ENCODE measurements around the gene FRMPD3. TPM values are rescaled to one million over a fixed set of nuclear protein-coding genes. Genes with fewer than 3 reads are reported as not detected.
A peak's percentile ranks its signal among the peaks of the same experiment; 100 is the strongest.

The FRMPD3 gene
- total and polyA plus RNA-seq, 2 experiments from 2014 or later: 0.11 to 1.4 TPM

DNA sequence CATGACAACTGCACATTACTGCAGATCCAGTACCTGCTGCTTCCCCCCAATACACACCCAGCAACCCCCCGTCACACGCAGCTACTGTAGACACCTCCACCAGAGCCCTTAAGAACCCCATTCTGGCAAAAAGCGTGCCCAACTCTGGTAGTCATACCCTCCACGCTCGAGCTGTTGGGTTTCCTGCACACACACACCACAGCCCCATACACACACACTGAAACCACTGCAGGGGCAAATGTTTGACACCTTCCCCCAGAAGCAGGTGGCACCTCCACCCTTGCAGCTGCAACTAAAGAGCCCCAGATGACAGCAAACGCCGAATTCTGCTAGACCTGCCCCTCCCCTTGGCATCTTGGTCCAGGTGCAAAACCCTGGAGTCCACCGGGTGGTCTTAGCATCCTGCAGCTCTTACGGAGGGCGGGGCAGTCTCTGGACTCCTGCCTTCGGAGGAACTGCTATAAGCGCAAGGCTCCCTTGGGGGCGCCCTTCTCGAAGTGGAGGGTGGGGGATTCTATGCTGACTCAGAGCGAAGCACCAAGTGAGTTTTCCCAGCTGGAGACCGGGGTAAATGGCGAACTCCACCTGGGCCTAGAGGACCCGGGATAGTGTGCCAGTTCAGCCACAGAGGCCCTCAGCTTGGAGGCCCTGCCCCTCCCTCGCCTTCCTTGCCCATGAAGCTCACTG is 1.5 kb downstream of the FRMPD3 start:
- H3K27me3 ChIP-seq (ENCODE audit: insufficient read depth): peaks cover 29% of the 10 kb centered on the region
- H3K27ac ChIP-seq (ENCODE audit: low read depth): no peak overlapping the region
- peaks cover 11% of the 10 kb centered on the region; the same call in 1 of the 2 replicates for H3K4me1 ChIP-seq (ENCODE audit: insufficient read depth)
- Mint-ChIP-seq H3K4me1 (peaks cover 33% of the 10 kb centered on the region), H3K27ac (no peak overlapping the region), H3K9me3 (no peaks in the 10 kb centered on the region), H3K27me3 (ENCODE audit: insufficient read depth, low read depth, poor library complexity) (peaks cover 18% of the 10 kb centered on the region), H3K36me3 (ENCODE audit: low read depth) (no peaks in the 10 kb centered on the region), H3K4me3 (peak overlapping the region; percentile 77)
- H3K9me2 ChIP-seq (ENCODE audit: insufficient read depth): no peaks in the 10 kb centered on the region
- H4K20me1 ChIP-seq (replicated peaks; ENCODE audit: insufficient read depth): no peaks in the 10 kb centered on the region
- H3K79me2 ChIP-seq (replicated peaks; ENCODE audit: insufficient read depth): no peaks in the 10 kb centered on the region
- no peaks in the 10 kb centered on the region for H3F3A ChIP-seq (replicated peaks; ENCODE audit: low read depth)
- ATAC-seq (peak; percentile 70), DNase-seq (ENCODE audit: low spot score) (peak; percentile 85)
- no peak for TF ChIP-seq NANOG (IDR thresholded peaks at IDR 0.05; ENCODE audit: borderline replicate concordance)
- TF ChIP-seq, protein P1, sequence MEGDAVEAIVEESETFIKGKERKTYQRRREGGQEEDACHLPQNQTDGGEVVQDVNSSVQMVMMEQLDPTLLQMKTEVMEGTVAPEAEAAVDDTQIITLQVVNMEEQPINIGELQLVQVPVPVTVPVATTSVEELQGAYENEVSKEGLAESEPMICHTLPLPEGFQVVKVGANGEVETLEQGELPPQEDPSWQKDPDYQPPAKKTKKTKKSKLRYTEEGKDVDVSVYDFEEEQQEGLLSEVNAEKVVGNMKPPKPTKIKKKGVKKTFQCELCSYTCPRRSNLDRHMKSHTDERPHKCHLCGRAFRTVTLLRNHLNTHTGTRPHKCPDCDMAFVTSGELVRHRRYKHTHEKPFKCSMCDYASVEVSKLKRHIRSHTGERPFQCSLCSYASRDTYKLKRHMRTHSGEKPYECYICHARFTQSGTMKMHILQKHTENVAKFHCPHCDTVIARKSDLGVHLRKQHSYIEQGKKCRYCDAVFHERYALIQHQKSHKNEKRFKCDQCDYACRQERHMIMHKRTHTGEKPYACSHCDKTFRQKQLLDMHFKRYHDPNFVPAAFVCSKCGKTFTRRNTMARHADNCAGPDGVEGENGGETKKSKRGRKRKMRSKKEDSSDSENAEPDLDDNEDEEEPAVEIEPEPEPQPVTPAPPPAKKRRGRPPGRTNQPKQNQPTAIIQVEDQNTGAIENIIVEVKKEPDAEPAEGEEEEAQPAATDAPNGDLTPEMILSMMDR (conservative IDR thresholded peaks at IDR 0.05; ENCODE audit: low read depth in 2 of 2): peak; percentile 52 to 62
- H2AFZ ChIP-seq: peak overlapping the region; percentile 94; the same call in 1 of the 2 replicates
- H3K36me3 ChIP-seq (ENCODE audit: insufficient read depth): no peaks in the 10 kb centered on the region
- peak overlapping the region; percentile 65 for H3K4me3 ChIP-seq
- H3K4me2 ChIP-seq: peak overlapping the region; percentile 82

- peak overlapping the region; percentile 65 for H3K4me3 ChIP-seq
- H2AFZ ChIP-seq: peak overlapping the region; percentile 94; the same call in 1 of the 2 replicates
- peak overlapping the region; percentile 77 for H3K4me3 Mint-ChIP-seq
- no peak overlapping the region for H3K27ac ChIP-seq (ENCODE audit: low read depth)
- no peaks in the 10 kb centered on the region for H4K20me1 ChIP-seq (replicated peaks; ENCODE audit: insufficient read depth)
- no peaks in the 10 kb centered on the region for H3K79me2 ChIP-seq (replicated peaks; ENCODE audit: insufficient read depth)
- H3K4me1 ChIP-seq (ENCODE audit: insufficient read depth): peaks cover 11% of the 10 kb centered on the region; the same call in 1 of the 2 replicates
- no peaks in the 10 kb centered on the region for H3K9me2 ChIP-seq (ENCODE audit: insufficient read depth)
- H3K4me2 ChIP-seq: peak overlapping the region; percentile 82
- peaks cover 33% of the 10 kb centered on the region for H3K4me1 Mint-ChIP-seq
- DNase-seq (ENCODE audit: low spot score): peak; percentile 61
- no peaks in the 10 kb centered on the region for H3K36me3 Mint-ChIP-seq (ENCODE audit: low read depth)
- H3K27me3 Mint-ChIP-seq (ENCODE audit: insufficient read depth, low read depth, poor library complexity): peaks cover 18% of the 10 kb centered on the region
- TF ChIP-seq ZNF462 (CRISPR knock-in tag; IDR thresholded peaks at IDR 0.05) (no peak), CREB1 (CRISPR knock-in tag; IDR thresholded peaks at IDR 0.05; ENCODE audit: low read depth) (peak; percentile 48), EZH2 (IDR thresholded peaks at IDR 0.05; ENCODE audit: low read depth, unreplicated experiment) (no peak), JUNB (IDR thresholded peaks at IDR 0.05; ENCODE audit: unreplicated experiment) (no peak), ZNF114 (CRISPR knock-in tag; IDR thresholded peaks at IDR 0.05) (no peak), NANOG (IDR thresholded peaks at IDR 0.05; ENCODE audit: borderline replicate concordance) (no peak), REST (IDR thresholded peaks at IDR 0.05; ENCODE audit: unreplicated experiment) (no peak), ZNF331 (CRISPR knock-in tag; IDR thresholded peaks at IDR 0.05; ENCODE audit: low read depth) (no peak)
- H3K9me3 Mint-ChIP-seq: no peaks in the 10 kb centered on the region
- no peaks in the 10 kb centered on the region for H3K36me3 ChIP-seq (ENCODE audit: insufficient read depth)
- peak; percentile 21 for ATAC-seq
- no peak overlapping the region for H3K27ac Mint-ChIP-seq
- no peaks in the 10 kb centered on the region for H3F3A ChIP-seq (replicated peaks; ENCODE audit: low read depth)
- H3K27me3 ChIP-seq (ENCODE audit: insufficient read depth): peaks cover 29% of the 10 kb centered on the region
These were observed 2.3 kb downstream of the FRMPD3 start for GRCh38 chrX:107451731-107452130.

Data from GM23338 (cell line).